ACHN (cell line): ENCODE measurements around the gene BCL11B.

Source experiments
- DNase-seq: peaks from one replicate; pipeline ENCODE4 v3.0.0-alpha.2; 2015
- in situ Hi-C: cut with HindIII; loops from 2 replicates; pipeline ENCODE4 v1.10.0; 2017; ENCODE audit warnings: low sequenced_read_pairs, low pct_ligation_motif_present, low pct_unique_long_range_greater_than_20kb

Gene BCL11B

DNA sequence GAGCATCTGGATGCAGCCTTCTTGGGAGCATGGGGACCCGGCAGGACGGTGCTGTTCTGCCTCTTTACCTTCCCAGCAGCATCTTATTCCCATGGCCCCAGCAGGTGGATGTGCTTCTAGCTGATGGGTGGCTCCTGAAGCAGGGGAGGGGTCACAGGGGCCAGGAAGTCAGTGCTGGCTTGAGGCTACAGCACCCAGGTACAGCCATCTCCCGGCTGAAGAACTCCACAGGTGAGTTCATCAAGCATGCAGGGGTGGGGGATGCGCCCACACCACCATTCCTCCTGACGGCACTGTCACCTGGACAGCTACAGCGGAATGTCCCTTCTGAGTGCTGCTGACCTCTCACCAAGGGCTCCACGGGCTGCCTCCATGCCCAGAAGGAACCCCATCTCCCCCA, 57.3 kb downstream of the BCL11B start:
- in situ Hi-C loops: no loop called here

DNA sequence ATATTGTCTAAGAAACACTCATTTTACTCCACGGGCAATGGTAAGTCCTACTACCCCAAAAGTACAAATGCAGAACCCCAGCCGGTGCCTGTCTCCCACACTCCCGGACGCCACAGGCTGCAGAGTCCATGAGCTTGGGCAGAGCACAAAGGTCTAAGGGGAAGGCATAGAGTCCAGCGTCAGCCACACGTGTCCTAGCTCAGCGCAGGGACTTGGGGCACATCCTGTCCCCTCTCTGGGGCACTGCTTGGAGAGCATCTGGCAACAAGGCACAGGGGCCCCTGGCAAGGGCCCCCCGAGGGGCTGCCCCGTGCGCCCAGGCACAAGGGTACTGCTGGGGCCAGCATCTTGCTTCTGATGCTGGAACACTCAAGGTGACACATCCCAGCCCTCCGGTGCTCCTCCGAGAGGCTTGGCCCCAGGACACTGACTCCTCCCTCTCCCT, 58.4 kb downstream of the BCL11B start:
- DNase-seq: no peak
- in situ Hi-C loops: no loop called here

More for the DNA sequence above, 57.3 kb downstream of the BCL11B start:
- DNase-seq: no peak

GRCh38 chr14:99213101-99213500, 58.9 kb downstream of the BCL11B start:
- in situ Hi-C loops: no loop called here
- no peak for DNase-seq

DNA sequence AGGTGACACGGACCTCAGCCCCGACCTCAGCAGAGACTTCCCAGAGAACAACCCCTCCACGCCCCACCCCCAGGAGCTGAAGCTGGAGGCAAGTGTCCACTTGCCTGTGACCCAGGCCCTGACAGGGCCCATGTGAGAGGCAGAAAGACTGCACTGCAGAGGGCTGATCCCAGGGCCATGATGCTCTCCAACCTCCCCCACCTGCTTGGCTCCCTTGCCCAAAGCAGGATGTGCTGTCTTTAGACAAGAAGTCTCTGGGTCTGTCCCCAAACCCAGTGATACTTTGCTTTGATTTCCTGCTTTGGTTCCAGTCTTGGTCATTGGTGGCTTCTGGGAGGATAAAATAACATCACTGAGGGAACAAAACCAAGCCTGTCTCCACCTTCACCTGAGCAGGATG, 59.4 kb downstream of the BCL11B start:
- in situ Hi-C loops: no loop called here

GRCh38 chr14:99212199-99212598, 59.8 kb downstream of the BCL11B start:
- in situ Hi-C loops: no loop called here
- no peak for DNase-seq

More for the DNA sequence above, 59.4 kb downstream of the BCL11B start:
- no peak for DNase-seq

DNA sequence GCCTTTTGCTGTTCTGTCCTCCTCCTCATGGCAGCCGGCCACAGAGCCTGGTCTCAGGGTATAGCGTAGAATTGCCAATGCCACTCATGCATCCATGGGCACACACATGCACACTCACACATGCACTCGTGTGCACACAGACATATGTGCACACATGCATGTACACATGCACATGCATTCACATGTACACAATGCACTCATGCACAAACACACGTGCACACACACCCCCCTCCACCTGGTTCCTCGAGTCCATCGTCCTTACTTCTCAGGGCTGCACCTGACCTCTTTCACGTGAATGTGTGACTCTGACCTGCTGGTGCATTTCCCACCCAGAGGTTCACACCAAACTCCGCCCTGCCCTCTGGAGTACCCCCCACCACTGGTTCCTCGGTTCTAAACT, 60.6 kb downstream of the BCL11B start:
- in situ Hi-C loops: no loop called here
- no peak for DNase-seq

- DNase-seq: no peak
- in situ Hi-C loops: no loop called here
These were observed 61.7 kb downstream of the BCL11B start for GRCh38 chr14:99210333-99210732.

- in situ Hi-C loops: no loop called here
- DNase-seq: no peak
These were observed 62.6 kb downstream of the BCL11B start for GRCh38 chr14:99209409-99209808.

GRCh38 chr14:99208318-99208717, 63.7 kb downstream of the BCL11B start:
- DNase-seq: no peak
- in situ Hi-C loops: no loop called here

DNA sequence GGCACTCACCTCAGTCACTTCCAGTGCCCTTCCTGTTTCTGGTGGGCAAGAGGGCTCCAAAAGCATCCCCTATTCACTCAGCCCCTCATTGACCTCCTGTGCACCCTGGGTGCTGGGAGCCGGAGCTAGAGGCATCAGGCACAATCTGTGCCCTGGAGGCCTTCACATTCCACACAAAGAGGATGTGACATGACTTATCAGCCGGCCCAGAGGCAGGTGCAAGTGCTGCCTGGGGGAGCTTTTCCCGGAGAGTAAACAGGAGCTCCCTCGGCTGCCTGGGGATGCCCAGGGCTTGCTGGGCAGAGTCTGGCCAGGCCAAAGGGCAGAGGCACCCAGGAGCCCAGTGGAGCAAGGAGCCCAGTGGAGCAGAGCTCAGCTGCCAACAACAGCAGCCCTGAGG, 64.5 kb downstream of the BCL11B start:
- DNase-seq: no peak
- in situ Hi-C loops: no loop called here

DNA sequence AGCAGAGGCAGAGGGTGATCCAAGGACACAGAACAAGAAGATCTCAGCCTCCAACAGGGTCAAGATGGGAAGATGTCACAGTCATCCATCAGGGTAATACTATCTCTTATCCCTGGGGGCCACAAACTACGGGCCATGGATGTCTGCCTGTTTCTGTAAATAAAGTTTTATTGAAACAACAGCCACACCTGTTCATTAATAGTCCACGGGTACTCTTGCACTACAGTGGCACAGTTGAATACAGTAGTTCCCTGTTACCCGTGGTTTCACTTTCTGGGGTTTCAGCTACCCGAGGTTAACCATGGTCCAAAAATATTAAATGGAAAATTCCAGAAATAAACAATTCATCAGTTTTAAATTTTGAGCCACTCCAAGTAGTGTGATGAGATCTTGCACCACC, 65.9 kb downstream of the BCL11B start:
- in situ Hi-C loops: no loop called here
- no peak for DNase-seq

DNA sequence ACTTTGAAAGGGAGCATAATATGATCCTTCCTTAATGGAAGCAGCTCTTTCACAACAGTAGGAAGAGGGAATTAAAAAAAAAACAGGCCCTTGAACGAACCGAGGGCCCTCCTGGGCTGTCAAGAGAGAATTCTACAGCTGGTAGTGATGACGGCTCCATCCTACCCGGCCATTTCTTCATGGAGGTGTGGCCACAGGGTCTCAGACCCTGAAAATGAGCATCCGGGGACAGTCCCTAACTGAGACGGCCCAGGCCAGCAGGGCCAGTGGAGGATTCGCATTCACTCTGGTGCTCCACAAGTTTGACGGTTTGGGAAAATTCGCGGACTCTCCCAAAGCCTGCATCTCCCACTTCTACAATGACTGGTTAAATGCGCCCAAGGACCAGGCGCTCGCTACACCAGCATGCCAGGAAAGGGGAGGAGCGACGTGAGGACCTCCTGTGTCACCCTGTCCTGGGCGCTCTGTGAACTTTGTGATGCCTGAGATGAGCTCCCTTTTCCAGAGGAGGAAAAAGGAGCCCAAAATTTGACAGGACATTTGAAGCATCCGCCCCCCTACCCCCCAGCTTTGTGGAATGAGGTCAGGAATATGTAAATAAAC, 66.8 kb downstream of the BCL11B start:
- DNase-seq: no peak
- in situ Hi-C loops: no loop called here

- in situ Hi-C loops: no loop called here
- DNase-seq: no peak
These were observed 68.2 kb downstream of the BCL11B start for GRCh38 chr14:99203801-99204200.

GRCh38 chr14:99203080-99203479, 68.9 kb downstream of the BCL11B start:
- no peak for DNase-seq
- in situ Hi-C loops: no loop called here

DNA sequence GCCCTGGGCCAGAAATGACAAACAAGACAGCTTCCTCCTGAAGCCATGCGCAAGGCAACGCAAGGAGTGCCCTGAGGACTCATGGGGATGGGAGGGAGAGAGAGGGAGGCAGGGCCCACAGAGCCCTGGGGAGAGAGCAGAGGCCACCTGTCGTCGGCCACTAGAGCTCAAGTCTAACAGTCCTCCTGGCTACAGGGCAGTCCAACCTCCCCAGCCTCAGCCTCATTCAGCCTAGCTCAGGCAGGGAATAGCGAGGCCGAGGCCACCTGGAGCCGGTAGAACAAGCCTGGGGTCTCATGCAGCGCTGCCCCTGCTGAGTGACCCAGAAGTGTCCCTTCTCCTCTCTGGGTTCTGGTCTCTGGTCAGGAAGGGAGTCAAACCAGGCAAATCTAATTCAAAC, 69.5 kb downstream of the BCL11B start:
- in situ Hi-C loops: no loop called here
- no peak for DNase-seq

- no peak for DNase-seq
- in situ Hi-C loops: no loop called here
These were observed 70.5 kb downstream of the BCL11B start for GRCh38 chr14:99201351-99202073.

DNA sequence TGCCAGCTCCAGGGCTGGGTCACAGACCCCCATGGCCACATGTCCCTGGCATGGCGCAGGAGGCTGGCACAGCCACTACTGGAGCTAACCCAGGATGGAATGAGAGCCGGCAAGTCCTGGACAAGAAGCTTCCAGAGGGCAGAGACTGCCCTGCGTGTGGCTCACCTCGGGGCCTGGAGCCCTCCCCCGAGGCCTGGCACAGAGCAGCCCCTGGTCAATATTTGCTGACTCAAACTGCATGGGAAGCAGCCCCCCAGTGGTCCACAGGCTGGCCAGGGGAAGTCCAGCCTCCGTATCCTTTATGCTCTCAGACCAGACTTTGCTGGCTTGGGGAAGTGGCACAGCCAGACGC, 71.4 kb downstream of the BCL11B start:
- in situ Hi-C loops: no loop called here
- no peak for DNase-seq

DNA sequence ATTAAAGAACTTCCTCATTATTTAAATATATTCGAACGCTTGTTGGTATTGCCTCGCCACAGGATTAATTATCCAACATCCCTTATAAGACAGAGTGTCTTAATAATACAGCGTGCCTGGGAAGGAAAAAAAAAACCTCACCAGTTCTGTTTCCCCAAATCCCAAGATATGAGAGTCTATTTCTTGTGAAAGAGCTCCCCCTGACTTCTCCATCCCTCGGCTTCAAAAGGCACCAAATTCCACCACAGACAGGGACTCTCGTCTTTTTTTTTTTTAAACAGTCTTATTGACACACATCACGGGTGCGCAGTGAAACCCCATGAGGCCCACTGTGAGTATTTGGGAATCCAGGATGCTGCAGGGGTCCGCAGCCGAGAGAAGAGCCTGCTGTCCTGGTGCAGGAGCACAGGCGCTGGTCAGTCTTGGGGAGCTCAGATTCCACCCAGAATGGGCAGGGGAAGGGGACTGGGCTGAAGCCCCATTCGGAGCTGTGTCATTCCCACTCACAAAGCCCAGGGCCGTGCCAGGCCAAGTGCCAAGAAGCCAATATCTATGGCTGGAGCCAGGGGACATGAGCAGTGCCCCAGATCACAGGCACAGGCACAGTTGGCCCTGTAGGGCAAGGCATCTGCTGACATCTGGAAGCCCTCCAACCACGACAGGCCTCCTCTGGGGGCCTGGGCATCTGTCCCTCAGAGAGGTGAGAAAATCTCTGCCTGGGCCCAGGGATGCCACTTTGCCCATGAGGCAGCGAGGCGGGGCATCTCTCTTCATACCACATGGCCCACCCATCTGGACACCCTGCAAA, 71.9 kb downstream of the BCL11B start:
- in situ Hi-C loops: no loop called here
- DNase-seq: no peak

DNA sequence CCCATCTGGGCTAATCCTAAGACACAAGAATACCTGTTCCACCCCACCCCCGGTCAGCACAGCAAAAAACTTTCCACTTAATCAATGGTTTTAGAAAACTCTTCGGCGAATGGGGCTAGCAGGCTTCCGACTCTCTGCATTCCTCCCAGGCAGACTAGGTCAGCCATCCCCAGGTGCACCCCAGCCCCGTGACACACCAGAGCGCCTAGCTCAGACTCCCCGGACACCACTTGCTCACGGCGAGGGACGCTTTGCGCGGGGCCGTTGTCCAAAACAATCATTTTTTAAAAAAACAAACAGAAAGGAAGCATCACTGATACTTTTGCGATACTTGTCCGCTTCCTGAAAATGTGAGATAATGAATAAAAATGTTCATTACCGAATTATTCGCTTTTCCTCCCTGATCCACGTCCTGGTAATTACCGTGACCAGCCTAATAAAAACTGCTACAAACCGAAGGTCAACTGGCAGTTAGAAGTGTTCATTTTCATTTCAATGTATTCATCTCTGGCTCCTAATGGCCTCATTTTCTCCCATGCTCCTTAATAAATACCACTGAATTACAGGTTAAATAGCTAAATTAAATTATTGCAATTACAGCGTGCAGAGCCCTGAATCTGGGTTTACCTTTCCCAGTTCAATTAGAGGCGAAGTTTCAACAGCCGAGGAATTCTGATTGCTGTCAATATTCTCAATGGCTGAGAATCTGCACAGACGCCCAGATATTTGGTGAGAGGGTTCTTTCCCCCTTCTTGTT, 73.1 kb downstream of the BCL11B start:
- in situ Hi-C loops: no loop called here
- DNase-seq: no peak
